ENCODE results near the gene LMF2.

DNA sequence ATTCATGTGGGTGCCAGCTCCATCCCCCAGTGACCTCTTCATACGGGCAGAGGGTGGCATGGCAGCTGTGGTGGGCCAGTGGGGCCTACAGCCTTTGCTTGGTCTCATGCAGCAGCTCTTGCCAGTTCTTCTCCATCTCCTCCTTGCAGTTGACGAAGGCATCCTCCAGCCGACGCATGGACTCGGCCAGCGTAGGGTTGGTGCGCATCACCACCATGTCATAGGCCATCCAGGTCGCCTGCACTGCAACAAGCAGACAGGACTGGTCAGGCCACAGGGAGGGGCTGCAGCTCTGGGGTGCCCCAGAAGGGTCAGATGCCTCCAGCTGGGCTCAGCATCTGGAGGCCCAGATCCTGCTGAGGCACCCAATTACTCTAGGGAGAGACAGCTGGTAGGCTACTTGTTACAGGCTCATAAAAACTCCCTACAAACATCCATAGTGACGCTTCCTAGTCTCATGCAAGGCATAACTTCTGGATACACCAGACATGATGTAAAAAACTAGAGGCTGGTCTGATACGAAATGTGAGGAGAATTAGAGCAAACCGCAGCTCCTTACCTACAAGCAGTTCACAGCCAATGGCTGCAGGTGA lies 43.8 kb upstream of the LMF2 start:
- no peak for TF ChIP-seq EZH2phosphoT487 (IDR thresholded peaks at IDR 0.05; ENCODE audit: borderline replicate concordance, low read length)
- TF ChIP-seq, protein P1, sequence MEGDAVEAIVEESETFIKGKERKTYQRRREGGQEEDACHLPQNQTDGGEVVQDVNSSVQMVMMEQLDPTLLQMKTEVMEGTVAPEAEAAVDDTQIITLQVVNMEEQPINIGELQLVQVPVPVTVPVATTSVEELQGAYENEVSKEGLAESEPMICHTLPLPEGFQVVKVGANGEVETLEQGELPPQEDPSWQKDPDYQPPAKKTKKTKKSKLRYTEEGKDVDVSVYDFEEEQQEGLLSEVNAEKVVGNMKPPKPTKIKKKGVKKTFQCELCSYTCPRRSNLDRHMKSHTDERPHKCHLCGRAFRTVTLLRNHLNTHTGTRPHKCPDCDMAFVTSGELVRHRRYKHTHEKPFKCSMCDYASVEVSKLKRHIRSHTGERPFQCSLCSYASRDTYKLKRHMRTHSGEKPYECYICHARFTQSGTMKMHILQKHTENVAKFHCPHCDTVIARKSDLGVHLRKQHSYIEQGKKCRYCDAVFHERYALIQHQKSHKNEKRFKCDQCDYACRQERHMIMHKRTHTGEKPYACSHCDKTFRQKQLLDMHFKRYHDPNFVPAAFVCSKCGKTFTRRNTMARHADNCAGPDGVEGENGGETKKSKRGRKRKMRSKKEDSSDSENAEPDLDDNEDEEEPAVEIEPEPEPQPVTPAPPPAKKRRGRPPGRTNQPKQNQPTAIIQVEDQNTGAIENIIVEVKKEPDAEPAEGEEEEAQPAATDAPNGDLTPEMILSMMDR (IDR thresholded peaks at IDR 0.05; ENCODE audit: low read depth, low read length, poor library complexity, severe bottlenecking): no peak
